Body of pancreas (tissue), 4 donors: ENCODE results near the gene ITPRIPL1. TPM values are rescaled to one million over a fixed set of nuclear protein-coding genes. Genes with fewer than 3 reads are reported as not detected.

ENCODE experiments used
- ATAC-seq: fragments of 150-250 bp; one replicate; pipeline ENCODE4 v1.9.1; 2016
- DNase-seq, 4 donors: peaks; one replicate each; pipeline ENCODE4 v3.0.0-alpha.2; 2019
- H3K27ac ChIP-seq, 4 donors: fragments of 200-600 bp; sonication (generic); 1 replicate in 3 of 4; 2 replicates in 1 of 4; pipeline versions ENCODE4 v1.5.1 to v1.6.1; 2016 to 2019; ENCODE audit warnings: mild to moderate bottlenecking in 1 of 4, mixed read lengths in 1 of 4, moderate library complexity in 1 of 4
- H3K27me3 ChIP-seq, 2 donors: fragments of 200-600 bp; sonication (generic); one replicate each; pipeline ENCODE4 v1.6.0; 2016; ENCODE audit warnings: mild to moderate bottlenecking in 1 of 2
- H3K36me3 ChIP-seq, 2 donors: fragments of 200-600 bp; sonication (generic); replicated peaks in 1 of 2; 2 replicates each; pipeline ENCODE4 v1.5.1; 2016; ENCODE audit warnings: low read depth in 2 of 2; ENCODE audit not compliant: insufficient read depth in 1 of 2
- H3K4me1 ChIP-seq: fragments of 200-600 bp; sonication (generic); one replicate; pipeline ENCODE4 v1.6.0; 2016
- H3K4me3 ChIP-seq, 2 donors: fragments of 200-600 bp; sonication (generic); 1 replicate in 1 of 2; 2 replicates in 1 of 2; pipeline ENCODE4 v1.5.1; 2016 to 2019
- H3K9me3 ChIP-seq, 3 donors: fragments of 200-600 bp; sonication (generic); 1 replicate in 2 of 3; 2 replicates in 1 of 3; pipeline ENCODE4 v1.5.1; 2016
- POLR2A ChIP-seq, 3 donors: fragments of 450-650 bp; IDR thresholded peaks; one replicate each; pipeline ENCODE4 v1.6.1; 2016; ENCODE audit warnings: antibody characterized with exemption in 3 of 3, mild to moderate bottlenecking in 2 of 3
- WGBS, 2 donors: methylation state at CpG; one replicate each; pipeline ENCODE4 v1.1.5; 2017; 5-methylcytosine and 5-hydroxymethylcytosine counted together
- intact Hi-C: fragments of 100-400 bp; cut with DNase I; formaldehyde crosslinking; loops from one replicate; pipeline ENCODE4 v1.15.1; 2023
- total RNA-seq, 2 donors: library from RNA; depleted of rRNA; stranded (reverse); fragments of >200 nt; gene quantifications; one replicate each; pipeline ENCODE4 v1.1.0, GENCODE V29; 2016
- TF ChIP-seq, protein P1 (sequence below), 7 experiments: fragments of 450-650 bp in 4 of 7; fragments of 200-600 bp in 3 of 7; sonication (generic) in 3 of 7; IDR thresholded peaks; one replicate each; pipeline ENCODE4 v1.5.1; 2016 to 2019; ENCODE audit warnings: antibody characterized with exemption in 7 of 7

The ITPRIPL1 gene
- total RNA-seq, 2 donors from 2014 or later: 0.33 to 1.8 TPM

DNA sequence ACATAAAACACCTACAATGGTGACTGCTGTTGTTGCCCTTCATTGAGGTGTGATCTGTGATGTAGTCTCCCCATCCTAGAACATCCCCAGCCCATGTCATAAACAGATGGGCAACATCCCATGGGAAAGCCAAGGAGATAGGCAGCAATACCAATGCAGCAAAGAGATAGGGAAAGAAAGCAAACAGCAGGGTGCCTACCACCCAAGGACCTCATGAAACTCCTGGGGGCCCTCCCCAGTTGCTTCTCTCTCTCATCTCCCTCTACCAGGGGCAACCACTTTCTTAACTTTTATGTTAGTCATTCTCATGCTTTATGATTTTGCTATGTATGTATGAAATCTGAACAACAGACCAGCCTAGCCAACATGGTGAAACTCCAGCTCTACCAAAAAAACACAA lies 8.1 kb upstream of the ITPRIPL1 start:
- intact Hi-C loops: no loop called here
- ATAC-seq (no peak), DNase-seq (no peak)
- peaks cover 0 to 4% of the 10 kb centered on the region in 2 donors for H3K27me3 ChIP-seq
- peaks cover 10% of the 10 kb centered on the region for H3K4me1 ChIP-seq
- no peak overlapping the region for H3K4me3 ChIP-seq
- H3K36me3 ChIP-seq: no peaks in the 10 kb centered on the region
- no peak overlapping the region for H3K27ac ChIP-seq
- no peak for TF ChIP-seq POLR2A (IDR thresholded peaks at IDR 0.05)
- TF ChIP-seq, protein P1, sequence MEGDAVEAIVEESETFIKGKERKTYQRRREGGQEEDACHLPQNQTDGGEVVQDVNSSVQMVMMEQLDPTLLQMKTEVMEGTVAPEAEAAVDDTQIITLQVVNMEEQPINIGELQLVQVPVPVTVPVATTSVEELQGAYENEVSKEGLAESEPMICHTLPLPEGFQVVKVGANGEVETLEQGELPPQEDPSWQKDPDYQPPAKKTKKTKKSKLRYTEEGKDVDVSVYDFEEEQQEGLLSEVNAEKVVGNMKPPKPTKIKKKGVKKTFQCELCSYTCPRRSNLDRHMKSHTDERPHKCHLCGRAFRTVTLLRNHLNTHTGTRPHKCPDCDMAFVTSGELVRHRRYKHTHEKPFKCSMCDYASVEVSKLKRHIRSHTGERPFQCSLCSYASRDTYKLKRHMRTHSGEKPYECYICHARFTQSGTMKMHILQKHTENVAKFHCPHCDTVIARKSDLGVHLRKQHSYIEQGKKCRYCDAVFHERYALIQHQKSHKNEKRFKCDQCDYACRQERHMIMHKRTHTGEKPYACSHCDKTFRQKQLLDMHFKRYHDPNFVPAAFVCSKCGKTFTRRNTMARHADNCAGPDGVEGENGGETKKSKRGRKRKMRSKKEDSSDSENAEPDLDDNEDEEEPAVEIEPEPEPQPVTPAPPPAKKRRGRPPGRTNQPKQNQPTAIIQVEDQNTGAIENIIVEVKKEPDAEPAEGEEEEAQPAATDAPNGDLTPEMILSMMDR (IDR thresholded peaks at IDR 0.05): no peak
- no peaks in the 10 kb centered on the region for H3K9me3 ChIP-seq

DNA sequence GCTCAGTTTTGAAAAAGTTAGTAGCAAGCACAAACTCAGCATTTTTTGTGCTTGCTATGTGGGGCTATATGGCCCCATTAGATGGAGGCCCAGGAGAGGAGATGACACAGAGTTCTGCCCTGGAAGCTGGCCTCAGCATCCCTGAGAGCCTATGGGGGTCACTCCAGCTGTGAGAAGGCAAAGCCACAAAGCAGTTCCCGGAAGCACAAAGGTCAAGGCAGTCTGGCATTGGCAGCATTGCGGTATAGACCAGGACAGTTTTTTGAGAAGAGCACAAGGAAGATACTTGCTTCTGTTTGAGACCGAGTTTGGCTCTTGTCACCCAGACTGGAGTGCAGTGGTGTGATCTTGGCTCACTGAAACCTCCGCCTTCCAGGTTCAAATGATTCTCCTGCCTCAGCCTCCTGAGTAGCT lies 7.5 kb upstream of the ITPRIPL1 start:
- H3K4me3 ChIP-seq: no peak overlapping the region
- H3K27me3 ChIP-seq: peaks cover 0 to 7% of the 10 kb centered on the region in 2 donors
- TF ChIP-seq, protein P1 (IDR thresholded peaks at IDR 0.05): no peak
- TF ChIP-seq POLR2A (IDR thresholded peaks at IDR 0.05): no peak
- H3K36me3 ChIP-seq: no peaks in the 10 kb centered on the region
- H3K9me3 ChIP-seq: no peaks in the 10 kb centered on the region
- DNase-seq: no peak
- peaks cover 13% of the 10 kb centered on the region for H3K4me1 ChIP-seq
- no peak overlapping the region for H3K27ac ChIP-seq
- no peak for ATAC-seq
- intact Hi-C loops: no loop called here
- WGBS, 2 donors: 81 to 86% methylated on average over 4 of the region's 4 CpGs

DNA sequence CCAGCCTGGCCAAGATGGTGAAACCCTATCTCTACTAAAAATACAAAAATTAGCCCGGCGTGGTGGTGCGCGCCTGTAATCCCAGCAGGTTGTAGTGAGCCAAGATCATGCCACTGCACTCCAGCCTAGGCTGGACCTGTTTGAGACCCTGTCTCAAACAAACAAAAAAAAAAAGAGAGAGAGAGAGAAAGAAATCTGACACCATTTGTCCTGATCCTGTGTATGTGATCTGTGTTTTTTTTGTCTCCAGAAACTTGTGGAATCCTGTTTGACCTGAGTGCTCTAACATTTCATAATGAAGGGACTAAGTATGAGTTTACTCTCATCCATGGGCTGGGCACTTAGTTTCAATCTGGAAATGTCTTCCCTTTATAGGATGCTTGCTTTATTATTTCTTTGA lies 6.4 kb upstream of the ITPRIPL1 start:
- DNase-seq (no peak), ATAC-seq (no peak)
- intact Hi-C loops: no loop called here
- Histone ChIP-seq H3K27me3 (peaks cover 0 to 7% of the 10 kb centered on the region in 2 donors), H3K9me3 (no peaks in the 10 kb centered on the region), H3K27ac (no peak overlapping the region), H3K4me3 (no peak overlapping the region), H3K4me1 (peaks cover 13% of the 10 kb centered on the region), H3K36me3 (no peaks in the 10 kb centered on the region)
- TF ChIP-seq, protein P1 (IDR thresholded peaks at IDR 0.05): no peak
- no peak for TF ChIP-seq POLR2A (IDR thresholded peaks at IDR 0.05)
- 88 to 89% methylated on average over 4 of the region's 4 CpGs for WGBS, 2 donors

DNA sequence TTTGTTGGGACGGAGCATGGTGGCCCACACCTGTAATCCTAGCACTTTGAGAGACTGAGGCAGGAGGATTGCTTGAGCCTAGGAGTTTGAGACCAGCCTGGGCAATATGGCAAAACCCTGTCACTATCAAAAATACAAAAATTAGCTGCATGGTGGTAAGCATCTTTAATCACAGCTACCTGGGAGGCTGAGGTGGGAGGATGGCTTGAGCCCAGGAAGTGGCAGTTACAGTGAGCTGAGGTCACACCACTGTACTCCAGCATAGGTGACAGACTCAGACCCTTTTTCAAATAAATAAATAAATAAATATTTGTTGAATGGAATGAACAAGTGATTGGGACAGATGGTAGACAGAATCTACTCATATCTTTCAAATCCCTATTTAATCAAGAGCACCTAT lies 5.7 kb upstream of the ITPRIPL1 start:
- Histone ChIP-seq H3K4me1 (peaks cover 13% of the 10 kb centered on the region), H3K9me3 (no peaks in the 10 kb centered on the region), H3K4me3 (no peak overlapping the region), H3K27ac (no peak overlapping the region), H3K27me3 (peaks cover 0 to 7% of the 10 kb centered on the region in 2 donors), H3K36me3 (no peaks in the 10 kb centered on the region)
- 81 to 88% methylated on average over 1 of the region's 1 CpG for WGBS, 2 donors
- ATAC-seq (no peak), DNase-seq (no peak)
- intact Hi-C loops: no loop called here
- TF ChIP-seq POLR2A (IDR thresholded peaks at IDR 0.05): no peak
- TF ChIP-seq, protein P1 (IDR thresholded peaks at IDR 0.05): no peak

DNA sequence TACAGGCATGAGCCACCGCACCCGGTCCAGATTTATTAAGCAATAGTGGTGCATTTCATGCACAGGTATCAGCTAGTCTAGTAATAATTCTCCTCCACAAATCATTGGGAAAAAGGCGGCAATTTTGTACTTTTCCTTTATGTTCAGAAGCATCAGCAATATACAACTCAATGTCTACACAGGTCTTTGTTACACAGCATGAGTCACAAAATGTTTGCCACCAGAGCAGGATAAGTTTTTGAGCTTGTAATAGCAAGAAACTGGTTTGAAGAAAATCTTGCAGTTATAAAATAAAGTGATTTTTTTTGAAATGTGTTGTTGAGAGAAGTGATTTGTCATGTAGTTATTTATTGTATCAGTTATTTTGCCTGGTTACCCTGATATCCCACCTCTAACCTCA lies 4.8 kb upstream of the ITPRIPL1 start:
- TF ChIP-seq, protein P1 (IDR thresholded peaks at IDR 0.05): no peak
- TF ChIP-seq POLR2A (IDR thresholded peaks at IDR 0.05): no peak
- ATAC-seq (no peak), DNase-seq (no peak)
- no peak overlapping the region for H3K27ac ChIP-seq
- peaks cover 0 to 7% of the 10 kb centered on the region in 2 donors for H3K27me3 ChIP-seq
- no peak overlapping the region for H3K4me3 ChIP-seq
- H3K4me1 ChIP-seq: peaks cover 20% of the 10 kb centered on the region
- no peaks in the 10 kb centered on the region for H3K9me3 ChIP-seq
- 76 to 79% methylated on average over 3 of the region's 3 CpGs for WGBS, 2 donors
- H3K36me3 ChIP-seq: no peaks in the 10 kb centered on the region
- intact Hi-C loops: no loop called here
